ENCODE results near the gene ZNF628.
A peak's percentile ranks its signal among the peaks of the same experiment; 100 is the strongest.

ZNF628 gene

GRCh38 chr19:55473225-55474012 is 3.0 kb upstream of the ZNF628 start:
- peak; percentile 66 for DNase-seq (ENCODE audit: low read depth)
- TF ChIP-seq, protein P1, sequence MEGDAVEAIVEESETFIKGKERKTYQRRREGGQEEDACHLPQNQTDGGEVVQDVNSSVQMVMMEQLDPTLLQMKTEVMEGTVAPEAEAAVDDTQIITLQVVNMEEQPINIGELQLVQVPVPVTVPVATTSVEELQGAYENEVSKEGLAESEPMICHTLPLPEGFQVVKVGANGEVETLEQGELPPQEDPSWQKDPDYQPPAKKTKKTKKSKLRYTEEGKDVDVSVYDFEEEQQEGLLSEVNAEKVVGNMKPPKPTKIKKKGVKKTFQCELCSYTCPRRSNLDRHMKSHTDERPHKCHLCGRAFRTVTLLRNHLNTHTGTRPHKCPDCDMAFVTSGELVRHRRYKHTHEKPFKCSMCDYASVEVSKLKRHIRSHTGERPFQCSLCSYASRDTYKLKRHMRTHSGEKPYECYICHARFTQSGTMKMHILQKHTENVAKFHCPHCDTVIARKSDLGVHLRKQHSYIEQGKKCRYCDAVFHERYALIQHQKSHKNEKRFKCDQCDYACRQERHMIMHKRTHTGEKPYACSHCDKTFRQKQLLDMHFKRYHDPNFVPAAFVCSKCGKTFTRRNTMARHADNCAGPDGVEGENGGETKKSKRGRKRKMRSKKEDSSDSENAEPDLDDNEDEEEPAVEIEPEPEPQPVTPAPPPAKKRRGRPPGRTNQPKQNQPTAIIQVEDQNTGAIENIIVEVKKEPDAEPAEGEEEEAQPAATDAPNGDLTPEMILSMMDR (conservative IDR thresholded peaks at IDR 0.05; ENCODE audit: control insufficient read depth, insufficient read depth, low read depth, low read length), result no peak
- H3K4me3 ChIP-seq (ENCODE audit: control insufficient read depth, low read depth, low read length), result no peak overlapping the region

DNA sequence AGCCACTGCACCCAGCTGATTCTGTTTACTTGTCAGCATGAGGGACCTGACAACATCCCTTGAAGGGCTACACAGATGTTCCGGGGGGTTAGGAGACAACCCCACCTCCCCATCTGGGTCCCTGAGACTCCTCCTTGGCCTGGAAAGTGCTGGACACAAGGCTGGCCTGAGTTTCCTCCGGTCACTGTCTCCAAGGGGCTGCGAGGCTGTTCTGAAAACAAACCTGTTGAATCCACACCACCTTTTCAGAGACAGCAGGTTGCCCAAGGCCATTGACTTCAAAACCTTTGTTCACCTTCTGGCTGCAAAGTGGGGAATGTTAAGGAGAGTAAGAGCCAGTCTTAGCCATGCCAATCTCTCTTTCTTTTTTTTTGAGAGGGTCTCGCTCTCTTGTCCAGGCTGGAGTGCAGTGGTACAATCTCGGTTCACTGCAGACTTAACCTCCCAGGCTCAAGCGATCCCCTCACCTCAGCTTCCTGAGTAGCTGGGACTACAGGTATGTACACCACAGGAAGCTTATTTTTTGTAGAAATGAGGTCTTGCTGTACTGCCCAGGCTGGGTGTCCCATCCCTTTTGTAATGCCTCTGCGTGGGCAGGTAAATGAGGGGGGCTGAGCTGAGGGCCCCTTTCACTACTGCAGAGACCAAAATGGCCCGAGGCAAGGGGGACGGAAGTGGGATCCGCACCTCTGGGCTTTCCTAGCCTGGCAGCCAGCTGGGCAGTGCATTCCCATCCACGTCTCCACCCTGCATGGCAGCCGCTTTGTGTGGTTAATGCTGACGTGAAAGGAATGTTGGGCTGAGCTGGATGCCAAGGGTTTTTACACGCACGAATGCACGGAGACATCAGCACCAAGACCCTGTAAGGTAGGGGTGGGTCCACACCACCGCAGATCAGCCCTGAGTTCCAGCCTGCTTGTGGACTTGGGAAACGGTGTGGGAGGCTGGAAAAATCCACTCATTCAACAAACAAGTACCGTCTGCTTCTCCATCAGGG is 1.9 kb upstream of the ZNF628 start:
- no peak overlapping the region for H3K4me3 ChIP-seq (ENCODE audit: control insufficient read depth, low read depth, low read length)
- TF ChIP-seq, protein P1 (conservative IDR thresholded peaks at IDR 0.05; ENCODE audit: control insufficient read depth, insufficient read depth, low read depth, low read length), result no peak
- no peak for DNase-seq (ENCODE audit: low read depth)

DNA sequence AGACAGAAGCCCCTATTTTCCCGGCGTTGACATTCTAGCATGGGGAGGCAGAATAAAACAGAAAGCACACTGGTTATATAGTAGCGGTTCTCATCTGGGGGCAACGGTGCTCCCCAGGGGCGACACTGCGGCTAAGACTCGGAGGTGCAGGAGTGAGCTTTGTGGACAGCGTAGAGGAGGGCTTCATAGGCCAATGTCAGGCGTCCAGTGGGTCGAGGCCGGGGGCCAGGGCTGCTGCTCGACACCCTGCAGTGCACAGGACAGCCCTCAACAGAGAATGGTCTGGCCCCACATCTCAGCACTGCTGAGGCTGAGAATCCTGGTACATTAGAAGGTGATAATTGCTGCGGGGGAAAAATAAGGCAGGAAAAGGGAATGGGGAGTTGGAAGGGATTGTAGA is 1.5 kb downstream of the ZNF628 start:
- peak overlapping the region; percentile 64 for H3K4me3 ChIP-seq (ENCODE audit: control insufficient read depth, low read depth, low read length)
- no peak for DNase-seq (ENCODE audit: low read depth)
- TF ChIP-seq, protein P1 (conservative IDR thresholded peaks at IDR 0.05; ENCODE audit: control insufficient read depth, insufficient read depth, low read depth, low read length), result no peak

DNA sequence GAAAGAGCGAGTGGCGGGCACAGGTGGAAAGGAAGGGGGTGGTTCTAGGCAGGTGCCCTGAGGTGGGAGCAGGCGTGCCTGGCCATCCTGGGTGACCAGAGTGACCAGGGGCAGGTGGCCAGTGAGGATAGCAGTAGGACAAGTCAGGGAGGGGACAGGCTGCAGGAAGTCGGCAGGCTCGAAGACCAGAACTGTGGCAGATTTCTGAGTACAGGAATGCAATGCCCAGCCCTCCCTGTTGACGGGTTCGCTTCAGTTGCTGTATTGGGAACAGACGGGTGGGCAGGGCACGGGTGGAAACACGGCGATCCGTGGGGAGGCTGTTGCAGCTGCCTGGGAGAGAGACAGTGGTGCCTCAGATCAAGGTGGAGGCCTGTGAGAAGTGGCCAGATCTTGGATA is 1.9 kb downstream of the ZNF628 start:
- DNase-seq (ENCODE audit: low read depth), result no peak
- TF ChIP-seq, protein P1 (conservative IDR thresholded peaks at IDR 0.05; ENCODE audit: control insufficient read depth, insufficient read depth, low read depth, low read length), result no peak
- H3K4me3 ChIP-seq (ENCODE audit: control insufficient read depth, low read depth, low read length), result no peak overlapping the region

DNA sequence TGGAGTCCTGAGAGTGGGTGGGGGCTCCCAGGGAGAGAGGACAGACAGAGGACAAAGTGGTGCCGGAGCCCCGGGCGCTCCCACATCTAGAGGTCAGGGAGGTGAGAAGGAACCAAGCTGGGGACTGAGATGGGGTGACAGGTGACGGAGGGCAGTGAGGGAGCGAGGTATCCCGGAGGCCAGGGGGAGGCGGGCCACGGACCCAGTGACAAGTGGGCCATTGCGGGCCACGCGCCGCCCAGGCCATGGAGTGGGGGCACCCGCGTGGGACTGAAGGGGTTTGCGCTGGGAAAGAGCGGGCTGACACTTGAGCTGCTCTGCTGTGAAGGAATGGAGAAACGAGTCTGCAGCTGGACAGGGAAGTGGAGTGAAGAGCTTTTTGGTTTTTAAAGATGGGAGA is 2.6 kb downstream of the ZNF628 start:
- no peak overlapping the region for H3K4me3 ChIP-seq (ENCODE audit: control insufficient read depth, low read depth, low read length)
- no peak for DNase-seq (ENCODE audit: low read depth)
- TF ChIP-seq, protein P1 (conservative IDR thresholded peaks at IDR 0.05; ENCODE audit: control insufficient read depth, insufficient read depth, low read depth, low read length), result no peak

GRCh38 chr19:55479451-55480230 is 3.2 kb downstream of the ZNF628 start:
- TF ChIP-seq, protein P1 (conservative IDR thresholded peaks at IDR 0.05; ENCODE audit: control insufficient read depth, insufficient read depth, low read depth, low read length), result no peak
- no peak overlapping the region for H3K4me3 ChIP-seq (ENCODE audit: control insufficient read depth, low read depth, low read length)
- no peak for DNase-seq (ENCODE audit: low read depth)
